ENCODE results near the gene RPL38. TPM values are rescaled to one million over a fixed set of nuclear protein-coding genes. Genes with fewer than 3 reads are reported as not detected.

Gene RPL38
- total and polyA plus RNA-seq, 2 experiments from 2014 or later = 176 to 986 TPM

DNA sequence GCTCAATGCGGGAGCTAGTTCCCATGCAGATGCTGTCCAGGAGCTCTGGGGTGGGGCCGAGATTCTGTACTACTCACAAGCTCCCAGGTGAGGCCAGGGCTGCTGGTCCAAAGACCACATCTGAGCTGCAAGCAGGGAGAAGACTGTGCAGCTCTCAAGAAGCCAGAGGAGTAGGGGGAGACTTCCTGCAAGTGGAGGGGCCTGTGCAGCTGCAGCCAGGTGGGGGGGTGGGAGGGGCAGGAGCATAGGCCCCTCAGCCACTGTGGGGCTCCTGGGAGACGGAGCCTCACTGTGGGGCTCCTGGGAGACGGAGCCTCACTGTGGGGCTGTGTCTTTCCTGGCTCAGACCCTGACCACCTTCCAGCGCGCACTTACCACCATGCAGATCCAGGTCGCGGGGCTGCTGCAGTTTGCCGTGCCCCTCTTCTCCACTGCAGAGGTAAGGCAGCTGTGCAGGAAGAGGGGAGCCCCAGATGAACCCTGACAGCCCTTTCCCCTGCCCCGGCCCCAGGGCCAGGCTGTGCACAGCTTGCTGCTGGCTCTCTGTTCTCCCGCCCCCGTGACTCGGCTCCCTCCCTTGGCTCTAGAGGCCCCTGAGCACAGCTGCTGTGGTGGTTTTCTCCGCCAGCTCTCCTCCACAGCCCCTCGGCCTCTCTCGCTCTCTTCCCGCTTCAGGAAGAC, 46.3 kb downstream of the RPL38 start:
- in situ Hi-C loops (cut with MboI) = no loop called here
- Histone ChIP-seq H3K36me3 (ENCODE audit: low read depth) (no peaks in the 10 kb centered on the region), H3K4me1 (ENCODE audit: insufficient read depth) (no peaks in the 10 kb centered on the region), H3K9me2 (ENCODE audit: insufficient read depth) (no peaks in the 10 kb centered on the region), H3K79me2 (ENCODE audit: insufficient read depth) (no peaks in the 10 kb centered on the region), H3F3A (ENCODE audit: insufficient read depth) (no peaks in the 10 kb centered on the region), H3K27ac (no peak overlapping the region), H3K4me2 (ENCODE audit: unreplicated experiment) (no peak overlapping the region), H2AFZ (no peak overlapping the region), H3K27me3 (replicated peaks; ENCODE audit: insufficient read depth) (no peaks in the 10 kb centered on the region), H3K9me3 (ENCODE audit: low read depth) (no peaks in the 10 kb centered on the region), H3K4me3 (no peak overlapping the region), H3K9ac (no peak overlapping the region), H4K20me1 (ENCODE audit: insufficient read depth) (no peaks in the 10 kb centered on the region)
- TF ChIP-seq EZH2phosphoT487 (IDR thresholded peaks at IDR 0.05; ENCODE audit: insufficient read depth, low read depth) (no peak), EZH2 (IDR thresholded peaks at IDR 0.05; ENCODE audit: insufficient read depth, poor library complexity, severe bottlenecking) (no peak)
- 55 to 58% methylated on average over 15 to 16 of the region's 17 CpGs for WGBS, 2 experiments (ENCODE audit: low coverage in 1 of 2, low lambda C conversion rate in 2 of 2, missing lambda C conversion rate in 2 of 2)
- DNase-seq = no peak

DNA sequence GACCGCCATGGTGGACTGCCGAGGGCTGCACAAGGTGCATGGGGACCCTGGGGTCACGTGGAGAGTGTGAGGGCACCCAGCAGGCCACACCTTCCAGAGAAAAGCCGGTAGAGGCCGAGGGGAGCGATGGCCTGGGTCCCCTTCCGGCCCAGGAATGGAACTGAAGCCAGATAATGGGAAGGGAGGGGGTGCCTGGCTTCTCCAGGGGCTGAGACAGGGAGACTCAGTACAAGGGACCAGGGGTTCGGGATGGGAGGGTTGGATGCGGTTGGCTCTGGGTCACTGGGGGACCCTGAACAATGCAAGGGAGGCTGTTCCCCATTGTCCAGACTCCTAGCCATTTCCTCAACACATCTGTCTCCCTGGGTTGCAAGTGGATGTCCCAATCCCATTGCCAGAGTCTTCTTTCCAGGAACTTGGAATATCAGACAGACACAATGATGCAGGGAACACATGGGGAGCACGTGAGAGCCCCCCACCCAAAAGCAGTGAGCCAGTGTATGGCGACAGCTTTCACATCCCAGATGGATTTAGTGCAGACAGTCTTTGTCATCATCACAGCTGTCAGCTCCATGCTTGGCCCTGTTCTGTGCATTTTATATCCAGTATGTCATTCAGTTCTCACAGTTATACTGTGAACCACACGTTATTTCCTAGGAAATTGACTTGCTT, 47.0 kb downstream of the RPL38 start:
- Histone ChIP-seq H3K4me1 (ENCODE audit: insufficient read depth) (no peaks in the 10 kb centered on the region), H3K79me2 (ENCODE audit: insufficient read depth) (no peaks in the 10 kb centered on the region), H3K4me2 (ENCODE audit: unreplicated experiment) (no peak overlapping the region), H3K9me2 (ENCODE audit: insufficient read depth) (no peaks in the 10 kb centered on the region), H3K9me3 (ENCODE audit: low read depth) (no peaks in the 10 kb centered on the region), H2AFZ (no peak overlapping the region), H3K4me3 (no peak overlapping the region), H3F3A (ENCODE audit: insufficient read depth) (no peaks in the 10 kb centered on the region), H3K36me3 (ENCODE audit: low read depth) (no peaks in the 10 kb centered on the region), H3K27me3 (replicated peaks; ENCODE audit: insufficient read depth) (no peaks in the 10 kb centered on the region), H3K9ac (no peak overlapping the region), H4K20me1 (ENCODE audit: insufficient read depth) (no peaks in the 10 kb centered on the region), H3K27ac (no peak overlapping the region)
- in situ Hi-C loops (cut with MboI) = no loop called here
- no peak for DNase-seq
- WGBS, 2 experiments (ENCODE audit: low coverage in 1 of 2, low lambda C conversion rate in 2 of 2, missing lambda C conversion rate in 2 of 2) = 30 to 37% methylated on average over 12 of the region's 12 CpGs
- no peak for TF ChIP-seq EZH2 (IDR thresholded peaks at IDR 0.05; ENCODE audit: insufficient read depth, poor library complexity, severe bottlenecking)
- no peak for TF ChIP-seq EZH2phosphoT487 (IDR thresholded peaks at IDR 0.05; ENCODE audit: insufficient read depth, low read depth)

DNA sequence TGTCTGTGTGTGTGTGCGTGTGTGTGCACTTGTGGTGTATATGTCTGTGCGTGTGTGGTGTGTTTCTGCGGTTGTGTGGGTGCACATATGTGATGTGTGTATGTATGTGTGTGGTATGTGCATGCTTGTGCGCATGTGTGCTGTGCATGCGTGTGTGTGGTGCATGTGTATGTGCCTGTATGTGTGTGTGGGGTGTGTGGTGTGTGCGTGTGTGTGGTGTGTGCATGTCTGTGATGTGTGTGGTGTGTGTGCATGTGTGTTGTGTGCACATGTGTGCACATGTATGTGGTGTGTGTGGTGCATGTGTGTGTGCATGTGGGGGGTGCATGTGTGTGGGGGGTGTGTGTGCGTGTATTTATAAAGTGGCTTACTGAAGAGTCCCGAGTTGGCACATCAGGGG, 47.6 kb downstream of the RPL38 start:
- no peak overlapping the region for H3K4me3 ChIP-seq
- no peak overlapping the region for H2AFZ ChIP-seq
- H3K9me2 ChIP-seq (ENCODE audit: insufficient read depth) = no peaks in the 10 kb centered on the region
- in situ Hi-C loops (cut with MboI) = no loop called here
- TF ChIP-seq EZH2 (IDR thresholded peaks at IDR 0.05; ENCODE audit: insufficient read depth, poor library complexity, severe bottlenecking) (no peak), EZH2phosphoT487 (IDR thresholded peaks at IDR 0.05; ENCODE audit: insufficient read depth, low read depth) (no peak)
- no peaks in the 10 kb centered on the region for H3K4me1 ChIP-seq (ENCODE audit: insufficient read depth)
- H3K36me3 ChIP-seq (ENCODE audit: low read depth) = no peaks in the 10 kb centered on the region
- no peaks in the 10 kb centered on the region for H3K27me3 ChIP-seq (replicated peaks; ENCODE audit: insufficient read depth)
- H3K9me3 ChIP-seq (ENCODE audit: low read depth) = no peaks in the 10 kb centered on the region
- no peaks in the 10 kb centered on the region for H3K79me2 ChIP-seq (ENCODE audit: insufficient read depth)
- no peak overlapping the region for H3K4me2 ChIP-seq (ENCODE audit: unreplicated experiment)
- 55 to 61% methylated on average over 8 of the region's 8 CpGs for WGBS, 2 experiments (ENCODE audit: low coverage in 1 of 2, low lambda C conversion rate in 2 of 2, missing lambda C conversion rate in 2 of 2)
- no peaks in the 10 kb centered on the region for H3F3A ChIP-seq (ENCODE audit: insufficient read depth)
- H3K27ac ChIP-seq = no peak overlapping the region
- no peak overlapping the region for H3K9ac ChIP-seq
- no peaks in the 10 kb centered on the region for H4K20me1 ChIP-seq (ENCODE audit: insufficient read depth)
- DNase-seq = no peak

DNA sequence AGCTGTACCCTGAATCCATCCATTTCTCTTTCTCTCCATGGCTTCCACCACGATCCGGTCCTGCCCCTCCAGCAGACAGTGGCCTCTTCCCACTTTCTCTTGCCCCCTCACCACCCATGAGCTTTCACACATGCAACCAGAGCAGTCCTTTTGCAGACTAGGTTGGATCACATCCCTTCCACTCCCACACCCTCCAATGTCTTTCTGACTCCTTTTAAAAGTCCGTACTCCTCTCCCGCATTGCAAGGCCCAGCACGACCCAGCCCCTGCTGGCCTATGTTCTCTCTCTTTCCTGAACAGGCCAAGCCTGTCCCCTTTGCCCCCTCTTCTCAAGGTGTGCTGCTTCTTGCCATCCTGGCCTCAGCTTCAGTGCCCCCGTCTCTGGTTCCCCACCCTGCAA, 48.1 kb downstream of the RPL38 start:
- no peak for DNase-seq
- H3K9ac ChIP-seq = no peak overlapping the region
- no peaks in the 10 kb centered on the region for H3K79me2 ChIP-seq (ENCODE audit: insufficient read depth)
- no peak overlapping the region for H3K4me3 ChIP-seq
- H3K36me3 ChIP-seq (ENCODE audit: low read depth) = no peaks in the 10 kb centered on the region
- no peak overlapping the region for H2AFZ ChIP-seq
- in situ Hi-C loops (cut with MboI) = no loop called here
- no peaks in the 10 kb centered on the region for H3K4me1 ChIP-seq (ENCODE audit: insufficient read depth)
- H3K9me2 ChIP-seq (ENCODE audit: insufficient read depth) = no peaks in the 10 kb centered on the region
- H3F3A ChIP-seq (ENCODE audit: insufficient read depth) = no peaks in the 10 kb centered on the region
- no peak for TF ChIP-seq EZH2phosphoT487 (IDR thresholded peaks at IDR 0.05; ENCODE audit: insufficient read depth, low read depth)
- TF ChIP-seq EZH2 (IDR thresholded peaks at IDR 0.05; ENCODE audit: insufficient read depth, poor library complexity, severe bottlenecking) = no peak
- H3K27ac ChIP-seq = no peak overlapping the region
- 64 to 68% methylated on average over 6 of the region's 6 CpGs for WGBS, 2 experiments (ENCODE audit: low coverage in 1 of 2, low lambda C conversion rate in 2 of 2, missing lambda C conversion rate in 2 of 2)
- no peak overlapping the region for H3K4me2 ChIP-seq (ENCODE audit: unreplicated experiment)
- no peaks in the 10 kb centered on the region for H3K9me3 ChIP-seq (ENCODE audit: low read depth)
- H4K20me1 ChIP-seq (ENCODE audit: insufficient read depth) = no peaks in the 10 kb centered on the region
- no peaks in the 10 kb centered on the region for H3K27me3 ChIP-seq (replicated peaks; ENCODE audit: insufficient read depth)
